Measurements from ENCODE around the gene HCN2. TPM values are rescaled to one million over a fixed set of nuclear protein-coding genes. Genes with fewer than 3 reads are reported as not detected.

The HCN2 gene
- total RNA-seq, 1 donor from 2014 or later, result 0.30 TPM

DNA sequence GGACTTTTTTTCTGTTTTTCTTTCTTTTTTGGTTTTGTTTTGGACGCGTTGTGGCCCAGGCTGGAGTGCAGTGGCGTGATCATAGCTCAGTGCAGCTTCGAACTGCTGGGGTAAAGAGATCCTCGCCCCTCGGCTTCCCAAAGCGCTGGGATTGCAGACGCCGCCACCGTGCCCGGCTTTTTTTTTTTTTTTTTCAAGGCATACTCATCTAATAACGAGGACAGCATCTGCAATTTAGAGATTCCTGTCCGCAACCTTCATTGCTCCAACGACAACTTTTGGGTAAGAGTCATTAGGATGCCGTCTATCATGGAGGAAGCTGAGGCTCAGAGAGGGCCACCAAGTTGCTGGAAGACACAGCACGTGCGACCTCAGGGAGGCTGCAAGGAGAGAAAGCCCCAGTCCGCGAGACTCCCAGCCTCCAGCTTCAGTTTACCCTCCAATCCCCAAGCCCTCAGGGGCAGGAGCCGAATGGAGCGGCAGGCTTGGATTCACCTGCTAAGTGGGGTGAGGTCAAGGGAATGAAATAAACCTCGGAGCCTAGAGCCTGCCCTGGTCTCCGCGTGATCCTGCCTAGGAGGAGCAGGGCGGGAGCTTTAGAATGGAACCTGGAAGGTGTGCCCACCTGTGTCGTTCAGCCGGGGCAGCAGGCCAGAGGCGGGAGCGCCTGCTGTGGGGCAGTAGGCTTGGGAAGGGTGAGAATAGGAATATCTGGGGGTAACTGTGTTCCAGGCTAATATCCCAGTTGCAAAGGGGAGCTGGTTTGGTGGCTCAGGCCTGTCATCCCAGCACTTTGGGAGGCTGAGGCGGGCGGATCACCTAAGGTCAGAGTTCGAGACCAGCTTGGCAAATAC lies 44.3 kb downstream of the HCN2 start:
- ATAC-seq (no peak), DNase-seq (ENCODE audit: low spot score) (no peak)

DNA sequence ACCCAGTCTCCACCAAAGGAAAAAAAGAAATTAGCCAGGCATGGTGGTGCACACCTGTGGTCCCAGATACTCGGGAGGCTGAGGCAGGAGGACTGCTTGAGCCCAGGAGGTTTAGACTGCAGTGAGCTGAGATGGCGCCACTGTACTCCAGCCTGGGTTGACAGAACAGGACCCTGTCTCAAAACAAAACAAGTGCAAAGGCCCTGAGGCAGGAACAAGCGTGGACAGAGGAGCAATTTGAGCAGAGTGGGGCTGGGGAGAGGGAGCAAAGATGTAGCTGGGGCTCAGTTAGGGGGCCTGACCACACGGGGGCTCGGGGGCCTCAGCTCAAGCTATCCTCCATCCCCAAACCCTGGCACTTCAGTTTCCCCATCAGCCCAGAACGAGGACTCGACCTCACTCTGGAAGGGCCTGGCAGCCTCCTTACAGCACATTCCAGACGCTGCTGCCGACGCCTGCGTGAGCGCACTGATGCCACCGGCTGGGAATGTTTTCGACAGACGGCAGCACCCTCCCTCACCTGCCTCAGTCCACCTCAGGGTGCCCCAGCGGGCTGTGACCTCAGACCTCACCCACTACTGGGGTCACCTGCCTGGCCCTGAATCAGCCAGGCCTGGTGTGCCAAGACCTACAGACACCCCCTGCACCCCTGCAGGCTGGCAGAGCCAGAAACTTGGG lies 45.4 kb downstream of the HCN2 start:
- no peak for DNase-seq (ENCODE audit: low spot score)
- no peak for ATAC-seq

DNA sequence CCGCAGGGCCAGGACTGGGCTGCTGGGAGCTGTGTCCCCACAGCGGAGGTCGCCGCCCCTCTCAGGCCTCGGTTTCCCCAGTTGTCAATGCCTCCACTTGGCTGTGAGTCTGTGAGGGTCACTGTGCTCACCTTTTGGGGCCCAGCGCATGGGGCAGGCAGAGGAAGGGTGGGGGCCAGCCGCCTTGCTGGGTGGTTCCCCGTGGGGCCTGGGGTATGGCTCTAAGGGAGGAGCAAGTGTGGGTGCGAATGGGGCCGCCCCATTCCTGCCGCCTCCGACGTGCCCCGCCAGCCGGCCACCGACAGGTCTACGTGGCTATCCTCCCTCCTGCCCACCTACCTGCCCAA lies 49.2 kb downstream of the HCN2 start:
- no peak for ATAC-seq
- DNase-seq (ENCODE audit: low spot score), result no peak

DNA sequence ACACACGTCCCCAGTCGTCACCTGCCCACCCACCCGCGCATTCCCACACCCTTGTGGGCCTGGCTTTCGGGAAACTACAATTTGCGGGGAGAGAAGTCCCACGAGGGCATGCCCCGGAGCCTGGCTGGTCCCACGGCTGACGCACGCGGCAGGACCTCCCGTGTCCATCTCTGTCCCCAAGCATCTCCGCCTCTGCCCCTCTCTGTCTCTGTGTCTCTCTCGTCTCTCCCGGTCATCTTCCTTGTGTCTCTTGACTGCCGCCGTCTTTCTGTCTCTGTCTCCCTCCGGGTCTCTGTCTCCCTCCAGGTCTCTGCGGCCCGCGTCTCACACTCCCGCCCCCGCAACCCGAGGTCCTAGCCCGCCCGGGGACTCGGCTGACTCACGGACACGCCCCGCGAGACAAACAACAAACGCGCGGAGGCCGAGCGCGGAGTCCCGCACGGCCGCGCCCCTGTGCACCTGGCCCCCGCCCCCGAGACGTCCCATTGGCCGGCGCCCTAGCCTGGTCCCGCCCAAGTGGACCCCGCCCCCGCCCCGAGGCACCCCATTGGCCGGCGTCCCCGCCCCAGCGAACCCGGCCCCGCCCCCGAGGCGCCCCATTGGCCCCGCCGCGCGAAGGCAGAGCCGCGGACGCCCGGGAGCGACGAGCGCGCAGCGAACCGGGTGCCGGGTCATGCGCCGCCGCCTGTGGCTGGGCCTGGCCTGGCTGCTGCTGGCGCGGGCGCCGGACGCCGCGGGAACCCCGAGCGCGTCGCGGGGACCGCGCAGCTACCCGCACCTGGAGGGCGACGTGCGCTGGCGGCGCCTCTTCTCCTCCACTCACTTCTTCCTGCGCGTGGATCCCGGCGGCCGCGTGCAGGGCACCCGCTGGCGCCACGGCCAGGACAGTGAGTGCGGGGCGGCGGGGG lies 49.8 kb downstream of the HCN2 start, which contains the start of gene FGF22:
Gene FGF22, plus strand, starts transcription at position 627 of the 908 bp plus-strand sequence. Its CDS starts 47 bp downstream, at position 674.
- ATAC-seq (peak; percentile 89), DNase-seq (ENCODE audit: low spot score) (peak; percentile 89)

DNA sequence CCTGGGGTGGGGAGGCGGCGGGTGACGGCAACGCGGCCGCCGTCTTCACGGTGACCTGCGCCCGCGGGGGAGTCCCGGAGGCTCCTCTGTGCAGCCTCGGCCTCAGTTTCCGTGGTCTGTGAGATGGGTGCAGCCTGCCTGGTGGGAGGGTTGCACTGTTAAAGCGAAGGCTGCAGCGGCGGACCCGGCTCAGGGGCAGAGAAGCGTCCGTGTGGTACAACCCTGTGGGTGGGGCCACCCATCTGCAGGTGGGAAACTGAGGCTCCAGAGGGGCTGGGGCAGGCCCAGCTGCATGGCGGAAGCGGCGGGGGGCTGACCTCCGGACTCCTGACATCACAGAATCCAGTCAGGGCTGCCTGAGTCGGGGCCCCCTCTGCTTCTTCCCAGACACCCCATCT lies 50.5 kb downstream of the HCN2 start:
- no peak for ATAC-seq
- no peak for DNase-seq (ENCODE audit: low spot score)

DNA sequence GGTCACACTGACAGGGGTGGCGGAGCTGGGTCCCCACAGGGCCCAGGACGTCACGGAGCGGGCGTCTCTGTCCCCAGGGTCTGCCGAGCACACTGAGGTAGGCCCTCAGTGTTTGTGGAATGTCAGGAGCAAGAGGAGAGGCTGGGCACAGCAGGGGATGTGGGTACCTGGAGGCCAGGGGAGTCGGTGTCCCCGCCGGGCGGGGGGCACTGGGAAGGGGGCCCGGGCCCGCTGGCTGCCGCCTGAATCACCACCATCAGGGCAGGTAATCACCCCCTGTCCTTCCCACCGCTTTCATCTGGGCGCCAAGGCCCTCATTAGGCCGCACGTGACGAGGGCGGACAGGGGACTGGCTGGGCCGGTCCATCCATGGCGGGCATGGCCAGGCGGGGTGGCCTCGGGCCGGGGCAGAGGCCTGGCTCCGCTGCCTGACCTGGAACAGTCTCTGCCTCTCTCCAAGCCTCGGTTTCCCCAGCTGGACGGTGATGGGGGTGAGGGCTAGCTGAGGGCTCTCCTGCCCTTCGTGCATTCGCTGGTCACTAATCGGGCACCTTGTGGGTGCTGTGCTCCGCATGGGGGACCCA lies 51.0 kb downstream of the HCN2 start:
- no peak for ATAC-seq
- no peak for DNase-seq (ENCODE audit: low spot score)

DNA sequence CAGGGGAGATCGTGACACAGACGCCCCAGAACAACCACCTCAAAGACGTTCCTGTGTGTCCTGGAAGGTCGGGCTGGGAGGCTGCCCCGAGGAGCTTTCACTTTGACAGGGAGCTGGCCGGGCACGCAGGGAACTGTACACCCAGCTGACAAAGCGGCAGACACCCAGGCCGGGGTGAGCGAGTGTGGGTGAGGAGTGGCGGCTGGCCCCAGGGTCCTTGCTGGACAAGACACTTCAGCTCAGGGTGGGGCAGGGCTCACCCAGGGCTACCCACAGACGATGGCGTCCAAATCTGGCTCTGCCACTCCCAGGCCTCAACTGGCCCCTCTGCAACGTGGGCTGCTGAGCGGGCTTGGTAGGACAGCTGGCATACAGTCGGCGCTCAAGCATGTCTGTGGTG lies 52.0 kb downstream of the HCN2 start:
- DNase-seq (ENCODE audit: low spot score) (no peak), ATAC-seq (peak; percentile 17)

DNA sequence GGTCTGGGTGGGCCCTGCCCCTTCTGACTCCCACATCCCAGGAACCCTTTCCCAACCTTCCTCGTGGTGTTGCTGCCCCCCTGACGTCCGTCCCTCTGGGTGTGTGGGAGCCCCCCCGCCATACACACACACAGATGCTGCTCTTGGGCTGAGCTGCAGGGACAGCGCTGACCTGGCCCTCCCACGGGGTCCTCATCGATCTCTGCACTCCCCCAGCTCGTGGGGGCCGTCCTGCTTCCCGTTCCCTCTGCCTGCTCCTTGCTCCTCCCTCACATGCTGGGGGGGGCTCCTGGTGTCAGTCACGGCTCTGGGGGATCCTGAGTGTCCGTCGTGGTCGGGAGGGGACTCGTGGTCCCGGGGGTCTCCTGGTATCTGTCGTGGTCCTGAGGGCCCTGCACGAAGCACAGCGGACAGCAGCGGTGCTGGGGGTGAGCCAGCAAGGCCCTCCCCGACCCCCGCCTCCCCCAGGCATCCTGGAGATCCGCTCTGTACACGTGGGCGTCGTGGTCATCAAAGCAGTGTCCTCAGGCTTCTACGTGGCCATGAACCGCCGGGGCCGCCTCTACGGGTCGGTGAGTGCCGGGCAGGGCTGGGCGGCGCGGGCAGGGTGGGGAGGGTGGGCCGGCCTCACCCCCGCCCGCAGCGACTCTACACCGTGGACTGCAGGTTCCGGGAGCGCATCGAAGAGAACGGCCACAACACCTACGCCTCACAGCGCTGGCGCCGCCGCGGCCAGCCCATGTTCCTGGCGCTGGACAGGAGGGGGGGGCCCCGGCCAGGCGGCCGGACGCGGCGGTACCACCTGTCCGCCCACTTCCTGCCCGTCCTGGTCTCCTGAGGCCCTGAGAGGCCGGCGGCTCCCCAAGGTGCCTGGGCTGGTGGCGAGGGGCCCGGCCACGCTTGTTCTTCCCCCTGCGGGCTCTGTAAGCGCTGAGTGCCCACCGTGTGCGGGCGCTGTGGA lies 53.4 kb downstream of the HCN2 start:
- DNase-seq (ENCODE audit: low spot score) (no peak), ATAC-seq (no peak)

DNA sequence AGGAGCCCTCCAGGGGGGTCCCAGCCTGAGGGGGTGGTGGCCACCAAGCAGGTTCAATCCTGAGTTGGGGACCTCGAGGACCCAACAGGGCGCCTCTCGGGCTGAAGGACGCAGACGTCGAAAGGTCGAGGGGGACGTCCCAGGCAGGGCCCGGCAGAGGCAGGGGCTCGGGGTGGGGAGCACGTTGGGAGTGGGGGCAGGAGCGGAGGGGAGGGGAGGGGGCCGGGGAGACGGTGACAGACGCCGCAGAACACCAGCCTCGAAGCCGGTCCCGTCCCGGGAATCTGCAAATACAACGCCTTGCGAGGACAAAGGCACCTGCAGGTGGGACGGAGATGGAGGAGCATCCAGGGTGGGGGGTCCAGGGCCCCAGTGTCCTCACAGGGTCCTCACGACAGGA lies 54.1 kb downstream of the HCN2 start:
- ATAC-seq (no peak), DNase-seq (ENCODE audit: low spot score) (no peak)

DNA sequence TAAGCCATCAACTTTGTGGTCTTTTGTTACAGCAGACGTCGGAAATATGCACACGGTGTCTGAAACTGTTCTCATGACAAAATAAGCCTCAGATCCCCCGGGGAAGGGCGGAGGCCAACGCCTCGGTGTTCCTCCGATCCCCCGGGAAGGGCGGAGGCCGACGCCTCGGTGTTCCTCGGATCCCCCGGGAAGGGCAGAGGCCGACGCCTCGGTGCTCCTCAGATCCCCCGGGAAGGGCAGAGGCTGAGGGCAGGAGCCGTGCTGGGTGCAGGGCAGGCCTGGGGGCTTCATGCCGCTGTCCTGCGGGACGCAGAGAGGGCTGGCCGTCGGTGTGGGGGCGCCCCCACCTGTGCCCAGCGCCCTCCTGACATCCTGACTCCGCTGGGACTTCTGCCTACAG lies 54.7 kb downstream of the HCN2 start:
- ATAC-seq (no peak), DNase-seq (ENCODE audit: low spot score) (no peak)

DNA sequence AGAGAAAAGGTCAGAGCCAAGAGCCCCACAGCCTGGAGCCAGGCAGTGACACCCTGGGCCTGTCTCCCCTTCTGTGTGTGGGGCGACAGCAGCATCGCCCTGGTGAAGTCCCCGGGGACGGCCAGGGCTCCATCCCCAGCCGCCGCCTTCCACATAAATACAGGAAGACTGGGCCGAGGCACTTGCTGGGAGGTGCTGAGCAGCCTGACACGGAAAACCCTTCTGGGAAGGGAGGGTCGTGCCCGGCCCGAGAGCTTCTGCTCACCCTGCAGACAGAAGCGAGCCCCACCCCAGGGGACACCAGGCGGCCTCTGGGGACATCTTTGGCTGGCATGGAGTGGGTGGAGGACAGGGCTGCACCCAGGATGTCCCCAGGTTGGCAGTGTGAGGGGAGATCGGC lies 55.1 kb downstream of the HCN2 start:
- no peak for DNase-seq (ENCODE audit: low spot score)

DNA sequence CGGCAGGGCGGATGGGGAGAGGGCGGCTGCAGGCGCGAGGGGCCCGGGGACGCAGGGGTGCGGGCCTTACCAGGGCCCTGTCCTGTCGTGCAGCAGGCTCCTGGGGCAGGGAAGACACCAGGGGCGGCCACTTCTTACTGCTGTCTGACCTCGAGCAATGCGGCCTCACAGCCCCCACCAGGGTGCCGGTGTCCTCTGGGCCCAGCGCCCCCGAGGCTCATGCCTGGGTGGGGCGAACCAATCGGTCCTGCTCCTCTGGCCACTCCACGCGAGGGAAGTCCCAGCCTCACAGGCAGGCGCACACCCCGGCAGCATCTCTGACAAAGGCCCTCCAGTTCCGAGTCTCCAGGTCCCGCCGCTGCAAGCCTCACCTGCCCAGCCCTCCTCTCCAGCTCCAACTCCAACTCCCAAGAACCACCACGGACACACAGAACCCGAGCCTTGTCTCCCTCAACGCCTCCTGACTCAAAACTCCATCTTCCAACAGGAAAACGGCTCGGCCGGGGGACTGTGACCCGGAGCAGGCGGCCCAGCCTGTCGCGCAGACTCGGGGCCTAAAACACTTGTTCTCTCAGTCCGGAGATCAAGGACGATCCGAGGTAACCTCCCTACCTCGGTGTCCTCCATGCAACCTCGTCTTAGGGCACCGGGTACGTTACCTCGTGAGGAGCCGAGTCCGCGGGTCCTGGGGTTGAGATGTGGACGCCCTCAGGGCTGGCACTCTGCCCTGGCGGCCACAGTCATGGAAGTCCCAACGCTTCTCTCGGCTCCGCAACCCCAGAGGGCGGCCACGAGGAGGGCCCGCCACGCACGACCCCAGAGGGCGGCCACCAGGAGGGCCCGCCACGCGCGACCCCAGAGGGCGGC lies 56.5 kb downstream of the HCN2 start:
- ATAC-seq, result no peak

More for the DNA sequence above, 55.1 kb downstream of the HCN2 start:
- no peak for ATAC-seq

DNA sequence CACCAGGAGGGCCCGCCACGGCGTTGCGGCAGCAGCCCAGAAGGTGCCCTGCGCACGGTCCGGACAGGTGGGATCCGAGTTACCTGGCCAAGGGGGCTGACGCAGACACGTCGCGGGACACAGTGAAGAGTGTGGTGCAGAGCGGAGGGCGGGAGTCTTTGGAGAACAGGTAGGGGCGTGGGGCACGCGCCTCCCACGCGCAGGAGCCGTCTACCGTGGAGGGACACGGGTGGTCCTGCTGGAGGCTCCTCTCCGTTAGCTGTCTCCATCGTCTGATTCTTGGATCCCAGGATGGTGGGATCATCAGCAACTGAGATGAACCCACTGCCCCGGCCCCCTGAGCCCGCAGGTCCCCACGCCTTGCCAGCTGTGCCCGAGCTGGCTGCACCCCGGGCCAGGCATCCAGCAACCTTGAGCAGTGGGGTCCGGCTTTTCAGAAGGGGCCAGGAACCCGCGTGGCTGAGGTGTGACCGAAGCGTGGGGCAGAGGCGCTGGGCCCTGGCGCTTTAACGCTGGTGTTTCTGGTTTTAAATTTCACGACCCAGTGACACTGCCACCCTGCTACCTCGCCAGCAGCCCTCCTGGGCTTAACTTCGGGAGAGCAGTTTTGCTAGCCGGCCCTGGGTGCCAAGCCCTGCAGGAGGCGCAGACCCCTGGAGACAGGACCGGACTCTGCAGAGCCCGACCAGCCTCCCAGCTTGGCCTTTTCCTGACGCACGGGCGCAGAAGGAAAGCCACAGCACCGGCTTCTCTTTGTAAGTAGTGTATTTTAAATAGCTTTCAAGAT lies 57.3 kb downstream of the HCN2 start:
- DNase-seq (ENCODE audit: low spot score) (no peak), ATAC-seq (no peak)

More for the DNA sequence above, 56.5 kb downstream of the HCN2 start:
- DNase-seq (ENCODE audit: low spot score), result no peak

DNA sequence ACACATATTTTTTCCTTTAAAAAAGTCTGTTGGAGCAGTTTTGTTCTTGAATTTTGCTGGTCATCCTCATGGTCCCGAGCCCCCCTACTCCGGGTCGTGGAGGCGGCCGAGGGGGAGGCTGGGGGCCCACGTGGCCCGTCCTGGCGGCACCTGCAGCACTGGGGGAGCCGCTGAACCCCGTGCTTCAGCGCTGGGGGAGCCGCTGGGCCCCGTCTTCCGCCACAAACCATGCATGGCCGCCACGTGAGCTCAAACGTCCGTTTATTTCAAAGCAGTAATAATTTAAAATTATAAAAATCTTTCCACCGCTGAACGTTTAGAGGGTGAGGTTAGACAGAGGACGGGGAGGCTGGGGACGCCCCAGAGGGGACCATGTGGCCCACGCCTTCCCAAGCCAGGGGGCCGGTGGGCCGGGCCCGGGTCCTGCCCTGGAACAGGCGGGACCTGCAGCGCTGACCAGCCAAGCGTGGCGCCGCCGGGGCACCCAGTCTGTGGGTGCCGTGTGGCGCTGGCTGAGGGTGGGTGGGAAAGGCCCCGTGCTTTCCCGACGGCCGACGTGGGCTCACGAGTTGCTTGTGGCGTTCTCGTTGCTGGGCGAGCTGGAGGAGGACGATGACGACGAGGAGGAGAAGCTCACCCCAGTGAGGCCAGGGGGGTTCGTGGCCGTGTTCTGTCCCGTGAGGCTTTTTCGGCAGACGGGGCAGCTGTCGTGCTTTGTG lies 58.0 kb downstream of the HCN2 start:
- no peak for DNase-seq (ENCODE audit: low spot score)
- no peak for ATAC-seq

DNA sequence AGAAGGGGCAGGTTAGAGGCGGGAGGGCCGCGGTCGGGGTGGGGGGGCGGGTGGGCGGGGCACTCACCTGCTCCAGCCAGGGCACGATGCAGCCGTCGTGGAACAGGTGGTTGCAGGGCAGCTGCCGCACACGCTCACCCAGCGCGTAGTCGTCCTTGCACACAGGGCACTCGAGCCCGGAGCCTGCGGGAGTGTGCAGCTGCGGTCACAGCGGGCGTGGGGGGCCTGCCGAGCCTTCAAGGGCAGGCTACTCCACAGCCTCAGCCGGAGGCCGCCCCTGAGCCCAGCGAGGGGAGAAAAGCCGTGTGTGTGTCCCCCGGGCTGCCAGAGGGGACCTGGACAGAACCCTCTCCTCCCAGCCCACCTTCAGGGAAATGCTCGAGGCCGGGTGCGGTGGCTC lies 58.6 kb downstream of the HCN2 start:
- no peak for DNase-seq (ENCODE audit: low spot score)
- ATAC-seq, result no peak

DNA sequence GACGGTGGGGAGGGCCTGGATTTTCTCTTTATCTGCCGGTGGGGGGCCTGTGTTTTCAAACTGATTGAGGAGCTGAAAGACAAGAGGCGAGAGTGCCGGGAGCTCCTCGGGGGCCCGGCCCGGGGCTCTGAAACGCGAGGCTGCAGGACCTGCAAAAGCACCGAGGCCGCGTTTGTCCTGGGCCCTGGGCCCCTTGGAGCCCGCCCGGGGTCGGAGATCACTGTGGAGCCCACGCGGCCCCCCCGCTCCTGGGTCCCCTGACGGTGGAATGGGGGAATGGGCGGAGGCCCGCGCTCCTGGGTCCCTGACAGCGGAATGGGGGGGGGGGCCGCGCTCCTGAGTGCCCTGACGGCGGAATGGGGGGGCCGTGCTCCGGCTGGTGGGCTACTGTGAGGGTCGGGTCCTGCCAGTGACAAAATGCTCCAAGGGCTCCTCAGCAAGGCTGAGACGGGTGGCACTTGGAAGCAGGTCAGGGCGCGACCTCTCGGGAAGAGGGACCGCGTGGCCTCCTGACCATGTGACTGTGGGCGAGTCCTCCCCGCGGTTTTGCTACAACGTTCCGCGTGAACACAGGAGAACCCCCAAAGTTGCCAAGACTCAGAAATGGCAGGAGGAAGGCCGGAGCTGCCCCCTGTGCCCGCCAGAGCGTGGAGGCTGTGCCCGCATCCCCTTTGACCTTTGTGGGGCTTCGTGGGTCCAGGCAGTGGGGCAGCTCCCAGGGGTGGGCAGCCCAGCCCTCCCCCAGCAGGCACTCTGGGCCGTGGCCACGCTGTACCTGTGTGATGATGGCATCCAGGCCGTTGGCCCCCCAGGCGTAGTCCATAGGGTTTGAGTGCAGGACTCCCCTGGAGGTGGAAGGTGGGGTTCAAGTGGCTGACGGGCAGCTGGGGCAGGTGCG lies 59.5 kb downstream of the HCN2 start:
- ATAC-seq (no peak), DNase-seq (ENCODE audit: low spot score) (no peak)
